ENCODE measurements around the gene BCAS1.
"Not testable (repeated sequence)": the region's sequence is repeated elsewhere in the genome, so short reads cannot be mapped to it uniquely, and the experiment has no call there.

BCAS1 gene

DNA sequence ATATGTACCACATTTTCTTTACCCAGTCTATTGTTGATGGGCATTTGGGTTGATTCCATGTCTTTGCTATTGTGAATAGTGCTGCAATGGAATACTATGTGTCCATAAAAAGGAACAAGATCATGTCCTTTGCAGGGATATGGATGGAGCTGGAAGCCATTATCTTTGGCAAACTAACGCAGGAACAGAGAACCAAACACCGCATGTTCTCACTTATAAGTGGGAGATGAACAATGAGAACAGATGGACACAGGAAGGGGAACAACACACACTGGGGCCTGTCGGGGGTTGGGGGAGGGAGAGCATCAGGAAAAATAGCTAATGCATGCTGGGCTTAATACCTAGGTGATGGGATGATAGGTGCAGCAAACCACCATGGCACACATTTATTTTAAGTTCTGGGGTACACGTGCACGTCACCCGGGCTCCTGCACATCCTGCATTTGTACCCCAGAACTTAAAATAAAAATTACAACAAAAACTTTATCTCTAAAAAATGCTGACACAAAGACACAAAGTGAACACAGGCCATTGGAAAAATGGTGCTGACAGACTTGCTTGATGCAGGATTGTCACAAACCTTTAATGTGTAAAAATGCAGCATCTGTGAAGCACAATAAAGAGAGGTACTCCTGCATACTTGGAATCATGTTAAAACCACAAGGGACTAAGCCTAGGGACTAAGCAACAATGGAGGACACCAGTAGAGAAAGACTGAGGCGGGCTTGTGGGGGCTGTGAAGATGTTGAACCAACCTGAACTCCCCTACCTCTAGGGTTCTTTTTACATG, 48.8 kb downstream of the BCAS1 start:
- DNase-seq (ENCODE audit: low read depth in 1 of 2, low spot score in 1 of 2): no peak

DNA sequence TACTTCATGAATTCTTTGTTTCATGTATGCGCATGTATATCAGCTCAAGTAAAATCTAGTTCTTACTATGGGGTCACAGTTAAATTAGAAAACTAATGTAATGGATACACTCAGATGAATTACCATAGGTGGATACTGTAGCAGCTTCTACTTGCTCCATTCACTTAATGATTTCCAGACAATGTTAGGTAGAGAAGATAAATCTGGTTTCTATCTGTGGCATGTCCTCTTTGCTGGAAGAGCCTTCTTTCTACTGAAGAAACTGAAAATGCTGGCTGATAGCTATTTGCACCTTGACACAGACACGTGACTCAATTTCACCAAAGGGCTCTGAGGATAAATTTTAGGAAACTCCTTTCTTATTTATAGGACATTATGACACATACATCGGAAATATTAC, 49.5 kb downstream of the BCAS1 start:
- DNase-seq (ENCODE audit: low read depth in 1 of 2, low spot score in 1 of 2): no peak

GRCh38 chr20:54020348-54020747, 50.0 kb downstream of the BCAS1 start:
- DNase-seq (ENCODE audit: low read depth in 1 of 2, low spot score in 1 of 2): no peak

GRCh38 chr20:54019585-54019984, 50.8 kb downstream of the BCAS1 start:
- DNase-seq (ENCODE audit: low read depth in 1 of 2, low spot score in 1 of 2): no peak

- no peak for DNase-seq (ENCODE audit: low read depth in 1 of 2, low spot score in 1 of 2)
These were observed 51.3 kb downstream of the BCAS1 start for GRCh38 chr20:54019127-54019526.

DNA sequence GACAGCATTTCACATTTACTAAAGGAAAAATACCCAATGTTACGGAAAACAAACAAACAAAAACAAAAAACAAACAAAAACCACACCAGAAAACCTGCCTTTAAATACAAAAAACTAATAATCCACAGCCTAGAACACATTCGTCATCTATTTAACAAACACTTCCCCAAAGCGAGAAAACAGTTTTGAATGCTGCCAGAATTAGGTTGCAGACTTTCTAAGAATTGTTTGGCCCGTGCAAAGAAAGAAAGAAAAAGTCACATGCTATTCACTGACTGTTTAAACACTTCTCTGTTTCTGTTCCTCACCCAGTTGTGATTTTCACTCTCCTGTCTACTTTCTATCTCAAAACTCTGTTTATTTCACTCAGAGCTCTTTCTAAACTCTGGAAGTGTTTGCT, 52.5 kb downstream of the BCAS1 start:
- DNase-seq (ENCODE audit: low read depth in 1 of 2, low spot score in 1 of 2): no peak

DNA sequence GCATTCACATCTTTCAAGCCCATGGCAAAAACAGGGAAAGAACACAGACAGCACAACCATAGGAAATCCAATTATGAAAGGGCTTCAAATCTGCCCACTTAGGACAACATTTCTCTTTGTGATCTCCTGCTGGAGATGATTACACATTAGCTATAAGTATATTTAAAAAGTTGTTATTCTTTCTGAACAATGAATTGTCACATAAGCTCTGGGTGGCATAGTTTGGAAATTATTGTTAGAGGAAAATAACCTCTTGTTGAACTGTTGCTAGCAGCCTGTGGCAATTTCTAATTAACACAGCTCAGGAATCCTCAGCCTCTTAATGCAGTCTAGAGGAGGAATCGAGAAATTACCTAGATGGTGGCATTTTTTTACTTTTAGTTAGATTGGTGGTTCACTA, 54.9 kb downstream of the BCAS1 start:
- DNase-seq (ENCODE audit: low read depth in 1 of 2, low spot score in 1 of 2): no peak

DNA sequence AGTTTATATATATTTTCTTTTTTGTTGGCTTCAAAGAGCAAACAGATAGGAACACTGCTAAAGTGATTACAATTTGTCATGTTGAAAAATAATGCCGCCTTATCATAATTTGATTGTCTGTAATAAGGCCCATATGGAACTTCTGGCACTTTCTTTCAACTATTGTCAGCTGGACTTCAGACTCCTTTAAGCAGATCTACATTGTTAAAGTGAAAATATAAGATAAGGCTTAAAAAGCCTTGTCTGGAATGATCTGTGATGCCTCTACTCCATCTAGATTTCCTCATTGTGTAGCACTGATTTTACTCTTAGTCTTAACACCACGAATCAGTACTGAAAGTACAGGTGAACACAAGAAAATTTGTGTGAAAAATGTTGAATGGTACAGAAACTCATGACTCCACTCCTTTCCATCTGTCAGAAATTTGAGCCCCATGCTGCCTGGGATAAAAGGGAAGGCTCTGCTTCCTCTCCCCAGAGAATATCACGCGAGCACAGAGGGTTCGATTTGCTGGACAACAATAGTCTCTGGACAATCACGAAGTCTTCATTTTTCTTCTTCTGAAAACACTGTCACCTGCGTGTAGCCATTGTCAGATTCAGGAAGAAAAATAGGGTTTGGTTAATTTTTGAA, 56.0 kb downstream of the BCAS1 start:
- DNase-seq (ENCODE audit: low read depth in 1 of 2, low spot score in 1 of 2): no peak

DNA sequence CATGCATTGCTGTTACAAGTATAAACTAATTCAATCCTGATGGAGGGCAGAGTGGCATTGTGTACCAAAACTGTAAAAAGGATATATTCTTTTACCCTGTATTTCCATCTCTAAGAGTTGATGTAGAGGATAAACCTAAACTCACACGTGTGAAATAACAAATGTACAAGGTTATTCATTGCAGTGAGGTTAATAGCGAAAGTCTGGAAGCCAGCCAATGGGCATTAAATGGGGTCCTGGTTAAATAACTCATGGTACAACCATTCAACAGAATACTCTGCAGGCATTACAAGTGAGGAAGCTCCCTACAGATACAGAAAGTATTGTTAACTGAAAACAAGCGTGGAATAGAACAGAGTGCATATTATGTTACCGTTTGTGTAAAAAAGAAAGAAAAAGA, 56.9 kb downstream of the BCAS1 start:
- no peak for DNase-seq (ENCODE audit: low read depth in 1 of 2, low spot score in 1 of 2)

DNA sequence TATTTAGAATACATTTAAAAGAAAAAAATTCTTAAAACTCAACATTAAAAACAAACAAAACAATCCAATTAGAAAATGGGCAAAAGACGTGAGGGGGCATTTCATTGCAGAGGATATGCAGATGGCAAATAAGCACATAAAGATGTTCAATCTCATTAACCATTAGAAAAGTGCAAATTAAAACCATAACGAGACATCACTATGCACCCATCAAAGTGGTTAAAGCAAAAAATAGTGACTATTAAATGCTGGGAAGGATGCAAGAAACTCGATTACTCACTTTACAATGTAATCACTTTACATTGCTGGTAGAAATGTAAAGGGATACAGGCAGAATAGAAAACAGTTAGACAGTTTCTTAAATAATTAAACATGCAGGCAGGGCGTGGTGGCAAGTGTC, 59.0 kb downstream of the BCAS1 start:
- no peak for DNase-seq (ENCODE audit: low read depth in 1 of 2, low spot score in 1 of 2)

- not testable (repeated sequence) for DNase-seq (ENCODE audit: low read depth in 1 of 2, low spot score in 1 of 2)
These were observed 64.2 kb downstream of the BCAS1 start for GRCh38 chr20:54006216-54006615.

DNA sequence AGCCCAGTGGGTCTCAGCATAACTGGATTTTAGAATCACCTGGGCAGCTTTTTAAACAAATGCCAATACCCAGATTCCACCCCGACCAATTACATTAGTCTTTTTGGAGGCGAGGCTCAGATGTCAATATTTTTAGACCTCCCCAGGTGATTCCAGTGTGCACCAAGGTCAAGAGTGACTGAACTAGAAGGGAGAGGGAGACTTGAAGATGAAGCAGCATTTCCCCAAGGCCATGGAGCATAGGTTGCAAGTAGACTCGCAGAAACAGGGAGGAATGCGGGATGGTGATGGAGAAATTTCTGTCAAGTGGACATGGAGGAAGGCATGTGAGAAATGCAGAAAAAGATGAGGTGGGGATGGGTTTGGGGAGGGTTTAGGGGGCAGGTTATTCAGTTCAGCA, 64.9 kb downstream of the BCAS1 start:
- DNase-seq (ENCODE audit: low read depth in 1 of 2, low spot score in 1 of 2): no peak

DNA sequence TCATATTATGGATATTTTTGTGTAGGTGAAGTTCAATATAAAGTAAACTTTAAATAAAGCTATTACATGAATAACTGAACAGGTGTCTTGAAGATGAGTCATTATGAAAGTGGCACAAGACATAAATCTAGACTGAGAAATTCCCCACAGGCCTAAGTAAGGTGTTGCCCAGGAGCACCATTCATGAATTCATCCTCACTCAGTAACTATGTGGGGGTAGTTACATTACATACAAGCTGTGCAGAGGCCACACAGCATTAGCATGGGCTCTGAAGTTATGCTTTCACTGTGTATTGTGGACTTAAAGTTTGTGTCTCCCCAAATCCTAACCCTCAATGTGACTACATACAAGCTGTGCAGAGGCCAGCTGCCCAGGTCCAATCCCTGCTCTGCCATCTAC, 65.9 kb downstream of the BCAS1 start:
- no peak for DNase-seq (ENCODE audit: low read depth in 1 of 2, low spot score in 1 of 2)

DNA sequence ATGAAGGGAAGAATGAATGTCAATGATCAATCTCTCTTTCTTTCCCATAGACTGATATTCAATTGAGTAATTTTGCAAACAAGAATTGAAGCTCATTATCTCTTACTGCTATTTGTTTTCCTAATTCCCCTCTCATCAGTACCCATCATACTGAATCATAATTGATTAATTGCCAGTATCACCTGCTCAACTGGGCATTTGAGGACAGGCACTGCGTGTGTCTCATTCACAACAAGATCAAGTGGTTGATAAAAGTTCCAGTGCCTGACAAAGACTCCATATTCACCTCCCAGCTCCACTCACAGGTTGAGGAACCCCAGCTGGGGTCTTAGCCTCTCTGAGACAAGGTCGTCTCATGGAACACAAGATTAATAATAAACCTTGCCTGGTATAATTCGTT, 67.7 kb downstream of the BCAS1 start:
- DNase-seq (ENCODE audit: low read depth in 1 of 2, low spot score in 1 of 2): no peak

DNA sequence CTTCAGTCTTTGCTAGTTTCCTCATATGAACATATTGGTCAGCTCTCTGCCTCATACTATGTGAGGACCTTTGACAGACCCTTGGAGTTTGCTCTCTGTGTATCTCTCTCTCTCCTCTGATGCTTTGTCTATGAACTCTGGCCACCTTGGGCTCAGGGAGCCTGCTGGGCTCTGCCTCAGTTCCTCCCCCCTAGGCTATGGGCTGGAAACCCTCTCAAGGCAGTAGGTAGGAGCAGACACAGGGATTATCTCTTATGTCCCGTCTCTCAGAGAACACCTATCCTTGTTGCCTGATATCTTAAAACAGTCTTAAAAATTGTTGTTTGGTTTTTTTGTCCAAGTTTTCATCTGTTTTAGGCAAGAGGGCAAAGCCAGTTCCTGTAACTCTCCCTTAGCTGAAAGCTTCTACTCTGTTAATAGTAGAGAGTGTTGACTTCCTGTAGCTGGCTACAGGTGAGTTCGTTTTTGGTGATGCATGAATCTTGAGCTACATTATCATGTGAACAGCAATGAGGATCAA, 68.3 kb downstream of the BCAS1 start:
- no peak for DNase-seq (ENCODE audit: low read depth in 1 of 2, low spot score in 1 of 2)

GRCh38 chr20:54000914-54001313, 69.5 kb downstream of the BCAS1 start:
- DNase-seq (ENCODE audit: low read depth in 1 of 2, low spot score in 1 of 2): no peak

DNA sequence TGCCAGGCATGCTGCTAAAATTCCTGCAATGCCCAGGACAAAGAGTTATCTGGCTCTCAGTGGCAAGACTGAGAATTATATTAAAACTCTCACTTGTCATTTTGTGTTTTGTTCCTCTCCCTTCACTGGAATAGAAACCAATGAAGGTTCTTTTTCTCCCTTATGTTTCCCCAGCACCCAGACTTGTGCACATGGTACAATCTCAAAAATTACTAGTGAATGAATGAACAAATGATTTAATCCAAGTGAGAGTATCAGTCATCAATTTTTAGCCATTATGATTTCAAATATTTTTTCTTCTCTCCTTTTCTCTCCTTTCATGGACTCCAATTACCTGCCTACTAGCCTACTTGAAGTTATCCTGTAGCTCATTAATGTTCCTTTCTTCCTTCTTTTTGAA, 70.1 kb downstream of the BCAS1 start:
- DNase-seq (ENCODE audit: low read depth in 1 of 2, low spot score in 1 of 2): no peak

GRCh38 chr20:53999077-53999476, 71.3 kb downstream of the BCAS1 start:
- no peak for DNase-seq (ENCODE audit: low read depth in 1 of 2, low spot score in 1 of 2)

- no peak for DNase-seq (ENCODE audit: low read depth in 1 of 2, low spot score in 1 of 2)
These were observed 73.6 kb downstream of the BCAS1 start for GRCh38 chr20:53996584-53997486.

- DNase-seq (ENCODE audit: low read depth in 1 of 2, low spot score in 1 of 2): no peak
These were observed 74.4 kb downstream of the BCAS1 start for GRCh38 chr20:53995949-53996348.

DNA sequence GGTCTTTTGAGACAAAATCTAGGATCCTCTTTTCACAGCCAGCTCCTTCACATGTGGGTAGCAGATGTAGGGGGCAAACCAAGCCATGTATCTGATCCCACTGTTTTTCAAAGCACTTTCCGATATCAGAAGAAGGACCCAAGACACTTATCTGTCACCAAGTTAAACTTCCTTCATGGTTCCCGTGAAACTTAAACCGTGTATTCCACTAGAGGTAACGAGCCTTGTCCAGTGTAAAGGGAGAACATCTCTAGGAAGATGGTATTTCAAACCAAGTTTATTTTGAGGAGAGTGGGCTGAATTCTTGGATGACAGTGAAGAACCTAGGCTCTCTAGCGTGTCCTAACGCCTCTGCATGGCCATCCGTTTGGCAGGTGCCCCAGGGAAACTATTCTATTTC, 76.3 kb downstream of the BCAS1 start:
- no peak for DNase-seq (ENCODE audit: low read depth in 1 of 2, low spot score in 1 of 2)

- DNase-seq (ENCODE audit: low read depth in 1 of 2, low spot score in 1 of 2): no peak
These were observed 77.1 kb downstream of the BCAS1 start for GRCh38 chr20:53993310-53993709.
